SKM-1 treated with dmso at 0.1 percent for 144 hours (cell line): ENCODE measurements around the gene SYCP3.
"Not testable (repeated sequence)": the region's sequence is repeated elsewhere in the genome, so short reads cannot be mapped to it uniquely, and the experiment has no call there.

Source experiments
- DNase-seq: peaks from one replicate; lab custom pipeline; 2025; ENCODE audit not compliant: unreplicated experiment; lab: John Stamatoyannopoulos, UW

SYCP3 gene

DNA sequence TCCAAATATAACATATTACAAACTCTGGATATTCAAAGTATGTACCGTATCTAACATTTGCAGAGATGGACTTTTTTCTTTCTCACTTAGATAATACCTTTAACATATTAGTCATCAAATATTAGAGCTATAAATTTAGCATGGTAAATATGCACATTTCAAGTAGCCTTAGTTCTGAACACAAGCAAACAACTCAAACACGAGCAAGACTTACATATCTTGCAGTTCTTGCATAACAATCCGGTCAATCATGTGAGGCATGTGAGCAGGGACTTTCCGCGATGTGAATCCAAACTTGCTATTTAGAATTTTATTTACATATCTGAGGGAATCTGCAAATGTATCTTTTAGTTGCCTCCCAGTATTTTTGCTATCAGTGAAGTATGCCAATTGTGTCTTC is 22.1 kb upstream of the SYCP3 start:
- no peak for DNase-seq

DNA sequence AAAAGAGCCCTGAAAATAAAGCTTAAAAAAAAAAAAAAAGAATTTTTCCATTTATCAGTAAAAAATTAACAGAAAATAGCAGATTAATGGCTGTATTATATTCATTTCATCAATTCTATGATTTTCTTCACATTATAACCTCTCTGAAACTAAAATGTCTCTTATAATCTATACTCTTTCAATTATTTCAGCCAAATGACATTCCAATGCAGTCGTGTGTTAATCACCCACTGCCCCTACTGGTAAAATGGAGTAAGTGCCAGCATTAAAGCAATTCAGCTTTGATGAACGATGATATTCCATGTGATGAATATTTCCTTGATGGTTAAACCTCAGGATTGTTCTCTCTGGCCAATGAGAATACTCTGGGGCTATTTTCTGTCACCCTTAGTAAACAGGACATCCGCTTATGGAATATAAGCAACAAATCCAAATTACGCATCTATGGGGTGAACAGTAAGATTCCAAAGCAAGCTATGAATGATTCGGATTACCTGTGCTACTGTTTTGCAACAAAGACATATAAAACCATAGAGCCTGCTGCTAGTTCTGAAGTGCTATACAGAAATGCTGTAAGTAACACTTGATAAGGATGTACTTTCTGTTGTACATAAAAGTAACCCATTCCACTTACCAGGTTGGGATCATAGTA is 20.3 kb upstream of the SYCP3 start:
- no peak for DNase-seq

GRCh38 chr12:101750152-101750551 is 10.9 kb upstream of the SYCP3 start:
- no peak for DNase-seq

DNA sequence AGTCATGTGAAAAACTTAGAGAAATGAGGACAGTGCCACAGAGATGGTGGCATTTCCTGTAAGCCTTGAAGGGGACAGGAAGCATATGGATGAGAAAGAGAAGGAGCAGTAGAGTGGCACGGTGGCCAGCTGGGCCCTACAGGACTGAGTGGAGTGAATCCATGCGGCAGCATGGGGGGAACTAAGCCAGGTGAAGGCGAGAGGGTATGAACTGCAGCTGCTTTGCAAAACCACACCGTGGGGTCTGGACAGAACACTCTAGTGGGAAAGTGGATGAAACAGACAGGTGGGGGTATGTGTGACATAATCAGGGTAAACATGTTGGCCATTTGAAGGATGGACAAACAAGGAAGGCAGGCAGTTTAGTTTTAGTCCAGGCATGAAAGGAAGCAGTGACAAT is 10.4 kb upstream of the SYCP3 start:
- no peak for DNase-seq

- no peak for DNase-seq
Measured at GRCh38 chr12:101748907-101749306, 9.6 kb upstream of the SYCP3 start.

DNA sequence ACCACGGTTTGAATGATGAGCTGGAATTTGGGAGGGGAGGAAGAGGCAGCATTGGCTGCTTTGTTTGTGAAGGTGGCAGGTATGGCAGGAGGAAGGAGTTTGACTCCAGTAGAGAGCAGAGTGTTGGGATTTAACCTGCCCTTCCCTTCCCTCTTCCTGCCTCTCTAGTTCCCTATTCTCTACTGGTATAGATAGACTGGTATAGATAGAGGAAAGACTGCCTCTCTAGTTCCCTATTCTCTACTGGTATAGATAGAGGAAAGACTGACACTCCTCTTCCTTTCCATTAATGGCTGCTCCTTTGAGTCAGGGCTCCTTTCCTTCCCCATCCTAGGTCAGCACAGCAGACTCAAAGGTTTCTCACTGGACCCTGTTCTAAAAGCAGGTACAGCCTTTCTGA is 8.4 kb upstream of the SYCP3 start:
- DNase-seq, result peak; percentile 5

GRCh38 chr12:101746661-101747060 is 7.4 kb upstream of the SYCP3 start:
- DNase-seq, result no peak

- no peak for DNase-seq
Measured at GRCh38 chr12:101746196-101746595, 6.9 kb upstream of the SYCP3 start.

GRCh38 chr12:101745481-101745880 is 6.2 kb upstream of the SYCP3 start:
- DNase-seq, result no peak

- no peak for DNase-seq
Measured at GRCh38 chr12:101743724-101744472, 4.6 kb upstream of the SYCP3 start.

DNA sequence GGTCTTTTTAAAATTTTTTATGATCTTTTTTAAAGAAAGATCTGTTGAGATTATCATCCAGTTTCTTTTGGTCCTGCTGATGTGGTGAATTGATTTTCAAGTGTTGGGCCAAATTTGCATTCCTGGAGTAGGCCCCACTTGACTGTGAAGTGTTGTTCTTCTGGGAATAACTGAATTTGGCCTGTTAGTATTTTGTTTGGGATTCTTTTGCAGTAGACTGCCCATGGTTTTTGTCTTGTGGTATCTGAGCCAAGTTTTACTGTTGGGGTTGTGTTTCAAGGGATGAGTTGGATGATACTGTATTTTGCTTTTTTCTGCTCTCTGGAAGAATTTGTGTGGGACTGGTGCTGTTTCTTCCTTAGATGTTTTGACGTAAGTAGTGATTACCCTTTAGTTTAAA is 4.0 kb upstream of the SYCP3 start:
- no peak for DNase-seq

DNA sequence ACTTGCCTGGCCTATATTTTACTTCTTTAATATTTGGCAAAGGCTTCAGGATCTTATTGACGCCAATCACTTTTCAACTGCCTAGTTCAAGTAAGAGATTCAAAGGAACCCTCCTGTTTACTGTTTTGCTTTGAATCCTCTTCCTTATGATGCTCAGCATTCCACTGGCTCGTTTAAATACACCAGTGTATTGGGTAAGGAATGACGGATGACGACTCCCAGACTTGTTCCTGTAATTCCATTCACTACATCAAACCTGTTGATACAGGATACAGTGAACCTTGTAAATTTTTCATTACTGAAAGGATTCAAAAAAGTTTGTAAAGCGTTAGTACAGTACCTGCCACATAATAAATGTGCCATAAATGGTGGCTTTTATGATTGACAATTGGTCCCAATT is 1.7 kb upstream of the SYCP3 start:
- DNase-seq, result no peak

GRCh38 chr12:101740566-101740965 is 1.3 kb upstream of the SYCP3 start:
- DNase-seq, result no peak

- no peak for DNase-seq
Measured at GRCh38 chr12:101737476-101737875, 1.8 kb downstream of the SYCP3 start.

DNA sequence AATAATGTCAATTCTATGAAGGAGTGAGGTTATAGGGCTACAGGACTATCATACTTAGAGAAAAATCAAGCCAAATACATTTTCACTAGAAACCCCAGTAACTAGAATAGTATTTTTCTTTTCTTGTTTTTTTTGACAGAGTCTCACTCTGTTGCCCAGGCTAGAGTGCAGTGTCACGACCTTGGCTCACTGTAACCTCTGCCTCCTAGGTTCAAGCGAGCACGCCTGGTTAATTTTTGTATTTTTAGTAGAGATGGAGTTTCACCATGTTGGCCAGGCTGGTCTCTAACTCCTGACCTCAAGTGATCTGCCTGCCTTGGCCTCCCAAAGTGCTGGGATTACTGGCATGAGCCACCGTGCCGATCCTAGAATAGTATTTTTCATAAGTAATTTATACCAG is 4.8 kb downstream of the SYCP3 start:
- DNase-seq, result not testable (repeated sequence)

DNA sequence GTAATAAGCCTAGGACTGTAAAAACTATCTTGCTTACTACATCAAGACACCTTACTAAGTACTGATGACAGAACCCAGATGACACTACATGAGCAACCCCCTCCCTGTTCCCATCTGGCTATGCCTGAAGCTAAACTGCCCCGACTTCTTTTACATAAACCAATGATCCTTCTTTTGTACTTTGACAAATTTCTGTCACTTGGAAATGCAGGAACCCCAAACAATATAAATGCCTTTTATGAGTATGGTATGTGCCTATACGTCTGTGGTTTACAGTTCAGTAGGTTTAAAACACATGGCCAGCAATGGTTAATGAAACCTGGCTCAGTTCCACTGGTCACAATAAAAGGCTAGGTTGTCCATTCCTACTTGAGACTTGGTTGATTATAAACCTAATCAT is 6.1 kb downstream of the SYCP3 start:
- no peak for DNase-seq

DNA sequence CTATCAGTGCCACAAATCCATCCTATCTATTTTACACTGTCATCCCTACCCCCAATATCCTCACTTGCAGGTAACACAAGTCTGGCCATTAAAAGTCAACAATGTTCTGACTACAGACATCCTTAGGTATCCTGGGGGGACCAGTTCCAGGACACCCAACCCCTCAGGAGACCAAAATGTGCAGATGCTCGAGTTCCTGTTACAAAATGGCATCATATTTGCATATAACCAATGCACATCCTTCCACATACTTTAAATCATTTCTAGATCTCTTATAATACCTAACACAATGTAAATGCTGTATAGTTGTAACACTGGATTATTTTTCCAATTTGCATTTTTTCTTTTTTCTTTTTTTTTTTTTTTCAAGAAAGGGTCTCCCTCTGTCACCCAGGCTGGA is 6.9 kb downstream of the SYCP3 start:
- no peak for DNase-seq

DNA sequence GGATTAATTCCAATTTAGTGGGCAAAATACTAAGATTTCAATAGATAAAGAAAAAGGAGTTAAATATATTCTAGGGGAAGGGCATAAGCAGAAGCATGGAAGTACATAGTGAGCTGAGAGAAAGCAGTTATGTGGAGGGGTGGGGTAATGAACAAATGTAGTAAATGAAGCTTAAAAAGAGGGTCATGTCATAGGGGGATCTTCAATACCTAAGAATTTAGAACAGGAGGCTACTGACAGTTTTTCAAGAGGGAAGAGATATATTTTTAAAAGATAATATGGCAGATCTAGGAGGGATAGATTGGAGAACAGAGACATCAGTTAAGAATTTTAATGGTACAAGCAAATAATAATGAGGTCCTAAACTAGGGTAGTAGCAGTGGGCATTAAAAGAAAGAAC is 9.4 kb downstream of the SYCP3 start:
- DNase-seq, result no peak

DNA sequence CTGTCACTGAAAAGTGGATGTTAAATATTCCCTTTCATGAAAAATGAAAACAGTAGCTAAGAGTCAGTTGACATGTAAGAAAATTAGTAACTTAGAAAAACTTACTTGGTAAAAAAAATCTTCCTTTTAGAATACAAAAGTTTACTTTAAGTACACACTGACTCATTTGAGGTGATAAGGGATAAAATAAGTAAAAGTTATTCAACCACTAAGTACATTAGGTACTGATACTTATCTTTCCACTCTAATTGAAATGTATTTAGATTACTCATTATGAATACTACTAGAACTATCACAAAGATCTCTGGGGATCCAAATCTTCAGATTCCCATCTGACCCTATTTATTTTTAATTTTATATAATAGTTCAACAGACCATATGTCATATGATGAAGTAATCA is 12.2 kb downstream of the SYCP3 start:
- DNase-seq, result no peak

- DNase-seq, result no peak
Measured at GRCh38 chr12:101722392-101722791, 16.9 kb downstream of the SYCP3 start.

- DNase-seq, result no peak
Measured at GRCh38 chr12:101720118-101720517, 19.1 kb downstream of the SYCP3 start.

GRCh38 chr12:101719566-101719965 is 19.7 kb downstream of the SYCP3 start:
- DNase-seq, result no peak

GRCh38 chr12:101714877-101715444 is 24.3 kb downstream of the SYCP3 start:
- peak; percentile 0 for DNase-seq
